Measurements from ENCODE around the gene ADNP2.
A peak's percentile ranks its signal among the peaks of the same experiment; 100 is the strongest.

Gene ADNP2

GRCh38 chr18:80108121-80108536 lies 933 bp upstream of the ADNP2 start:
- no peak for DNase-seq

- DNase-seq, result peak; percentile 29
Observed at GRCh38 chr18:80109676-80110078, 615 bp downstream of the ADNP2 start.

- no peak for DNase-seq
Observed at GRCh38 chr18:80112624-80113248, 3.7 kb downstream of the ADNP2 start.

- no peak for DNase-seq
Observed at GRCh38 chr18:80115035-80115434, 6.0 kb downstream of the ADNP2 start.

GRCh38 chr18:80119111-80119510 lies 10.0 kb downstream of the ADNP2 start:
- no peak for DNase-seq

- no peak for DNase-seq
Observed at GRCh38 chr18:80120932-80121331, 11.9 kb downstream of the ADNP2 start.

- DNase-seq, result no peak
Observed at GRCh38 chr18:80124131-80124530, 15.1 kb downstream of the ADNP2 start.

GRCh38 chr18:80126797-80127196 lies 17.7 kb downstream of the ADNP2 start:
- peak; percentile 18 for DNase-seq

GRCh38 chr18:80127635-80128034 lies 18.6 kb downstream of the ADNP2 start:
- no peak for DNase-seq

GRCh38 chr18:80129672-80130367 lies 20.8 kb downstream of the ADNP2 start:
- no peak for DNase-seq

GRCh38 chr18:80130555-80130954 lies 21.5 kb downstream of the ADNP2 start:
- peak; percentile 23 for DNase-seq

- DNase-seq, result no peak
Observed at GRCh38 chr18:80132180-80132812, 23.2 kb downstream of the ADNP2 start.

GRCh38 chr18:80133124-80133523 lies 24.1 kb downstream of the ADNP2 start:
- DNase-seq, result no peak

- DNase-seq, result no peak
Observed at GRCh38 chr18:80135136-80135535, 26.1 kb downstream of the ADNP2 start.

- no peak for DNase-seq
Observed at GRCh38 chr18:80136679-80137078, 27.6 kb downstream of the ADNP2 start.

- DNase-seq, result no peak
Observed at GRCh38 chr18:80137137-80137536, 28.1 kb downstream of the ADNP2 start.

- DNase-seq, result no peak
Observed at GRCh38 chr18:80137976-80138375, 28.9 kb downstream of the ADNP2 start.

- no peak for DNase-seq
Observed at GRCh38 chr18:80140455-80140985, 31.5 kb downstream of the ADNP2 start.

GRCh38 chr18:80143881-80144280 lies 34.8 kb downstream of the ADNP2 start:
- DNase-seq, result no peak

GRCh38 chr18:80145196-80145804 lies 36.2 kb downstream of the ADNP2 start:
- no peak for DNase-seq

GRCh38 chr18:80147037-80147417 lies 38.0 kb downstream of the ADNP2 start:
- DNase-seq, result no peak

- peak; percentile 59 for DNase-seq
Observed at GRCh38 chr18:80147418-80148325, 38.6 kb downstream of the ADNP2 start.
